Peyer's patch (tissue), 4 donors: ENCODE measurements around the gene PARVB. TPM values are rescaled to one million over a fixed set of nuclear protein-coding genes. Genes with fewer than 3 reads are reported as not detected.
A peak's percentile ranks its signal among the peaks of the same experiment; 100 is the strongest.

Experiments
- DNase-seq, 3 donors: peaks; one replicate each; pipeline ENCODE4 v3.0.0-alpha.2; 2017 to 2019
- H3K27ac ChIP-seq, 4 donors: fragments of 200-600 bp; sonication (generic); one replicate each; pipeline ENCODE4 v1.5.1; 2016 to 2019
- H3K27me3 ChIP-seq, 2 donors: fragments of 200-600 bp; sonication (generic); one replicate each; pipeline ENCODE4 v1.5.1; 2019
- H3K36me3 ChIP-seq, 3 donors: fragments of 200-600 bp; sonication (generic); one replicate each; pipeline ENCODE4 v1.5.1; 2016 to 2019
- H3K4me1 ChIP-seq, 4 donors: fragments of 200-600 bp; sonication (generic); one replicate each; pipeline ENCODE4 v1.5.1; 2016 to 2019
- H3K4me3 ChIP-seq, 4 donors: fragments of 200-600 bp; sonication (generic); 1 replicate in 3 of 4; 2 replicates in 1 of 4; pipeline ENCODE4 v1.5.1; 2016 to 2019; ENCODE audit warnings: mild to moderate bottlenecking in 1 of 4
- H3K9me3 ChIP-seq, 4 donors: fragments of 200-600 bp; sonication (generic); one replicate each; pipeline ENCODE4 v1.5.1; 2016 to 2019; ENCODE audit warnings: mild to moderate bottlenecking in 1 of 4
- POLR2A ChIP-seq, 2 donors: fragments of 450-650 bp; IDR thresholded peaks; one replicate each; pipeline ENCODE4 v1.5.1; 2017; ENCODE audit warnings: antibody characterized with exemption in 2 of 2, mild to moderate bottlenecking in 2 of 2, moderate library complexity in 2 of 2
- total RNA-seq, 4 donors: library from RNA; depleted of rRNA; stranded (reverse); fragments of >200 nt; gene quantifications; one replicate each; pipeline ENCODE4 v1.1.0, GENCODE V29; 2016
- TF ChIP-seq, protein P1 (sequence below), 6 experiments: fragments of 450-650 bp in 4 of 6; fragments of 200-600 bp in 2 of 6; sonication (generic) in 1 of 6; IDR thresholded peaks; one replicate each; pipeline ENCODE4 v1.5.1; 2017 to 2019; ENCODE audit warnings: antibody characterized with exemption in 6 of 6, mild to moderate bottlenecking in 3 of 6, moderate library complexity in 1 of 6

The PARVB gene
- total RNA-seq, 4 donors from 2014 or later, result 1.8 to 71.8 (median 7.7) TPM

DNA sequence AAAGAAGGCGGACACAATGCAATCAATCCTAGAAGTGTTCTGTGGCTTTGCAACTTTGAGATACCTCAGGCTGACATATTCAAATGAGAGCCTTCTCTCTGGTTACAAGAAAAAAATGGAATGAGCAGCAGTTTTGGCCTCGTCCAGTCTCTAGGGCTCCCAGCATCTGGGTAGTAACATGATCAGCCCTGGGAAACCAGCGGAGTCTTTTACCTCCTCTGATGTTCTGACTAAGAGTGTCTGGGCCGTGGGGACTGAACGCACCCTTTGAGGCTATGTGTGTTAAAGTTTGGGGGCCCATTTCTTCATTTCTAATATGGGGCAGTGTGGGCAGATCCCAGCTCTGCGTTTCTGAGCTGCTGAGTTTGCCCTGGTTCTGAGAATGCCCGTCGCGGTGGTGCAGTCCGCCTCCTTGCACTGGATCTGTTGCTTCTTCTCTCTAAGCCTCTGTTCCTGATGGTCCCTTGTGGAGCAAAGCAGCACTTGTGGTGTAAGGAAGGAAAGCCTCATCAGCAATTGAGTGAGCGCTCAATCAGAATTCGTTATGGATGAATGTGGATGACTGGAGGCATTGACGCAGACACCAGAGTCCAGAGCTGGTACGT is 8.1 kb downstream of the PARVB start:
- Histone ChIP-seq H3K27ac (peak overlapping the region in 1 of 4 donors; percentile 26), H3K9me3 (no peaks in the 10 kb centered on the region), H3K4me3 (no peak overlapping the region), H3K27me3 (no peaks in the 10 kb centered on the region), H3K36me3 (no peaks in the 10 kb centered on the region), H3K4me1 (peaks cover 0 to 4% (median 2%) of the 10 kb centered on the region in 4 donors)
- no peak for TF ChIP-seq POLR2A (IDR thresholded peaks at IDR 0.05)
- TF ChIP-seq, protein P1, sequence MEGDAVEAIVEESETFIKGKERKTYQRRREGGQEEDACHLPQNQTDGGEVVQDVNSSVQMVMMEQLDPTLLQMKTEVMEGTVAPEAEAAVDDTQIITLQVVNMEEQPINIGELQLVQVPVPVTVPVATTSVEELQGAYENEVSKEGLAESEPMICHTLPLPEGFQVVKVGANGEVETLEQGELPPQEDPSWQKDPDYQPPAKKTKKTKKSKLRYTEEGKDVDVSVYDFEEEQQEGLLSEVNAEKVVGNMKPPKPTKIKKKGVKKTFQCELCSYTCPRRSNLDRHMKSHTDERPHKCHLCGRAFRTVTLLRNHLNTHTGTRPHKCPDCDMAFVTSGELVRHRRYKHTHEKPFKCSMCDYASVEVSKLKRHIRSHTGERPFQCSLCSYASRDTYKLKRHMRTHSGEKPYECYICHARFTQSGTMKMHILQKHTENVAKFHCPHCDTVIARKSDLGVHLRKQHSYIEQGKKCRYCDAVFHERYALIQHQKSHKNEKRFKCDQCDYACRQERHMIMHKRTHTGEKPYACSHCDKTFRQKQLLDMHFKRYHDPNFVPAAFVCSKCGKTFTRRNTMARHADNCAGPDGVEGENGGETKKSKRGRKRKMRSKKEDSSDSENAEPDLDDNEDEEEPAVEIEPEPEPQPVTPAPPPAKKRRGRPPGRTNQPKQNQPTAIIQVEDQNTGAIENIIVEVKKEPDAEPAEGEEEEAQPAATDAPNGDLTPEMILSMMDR (IDR thresholded peaks at IDR 0.05), result no peak
- DNase-seq, result no peak

DNA sequence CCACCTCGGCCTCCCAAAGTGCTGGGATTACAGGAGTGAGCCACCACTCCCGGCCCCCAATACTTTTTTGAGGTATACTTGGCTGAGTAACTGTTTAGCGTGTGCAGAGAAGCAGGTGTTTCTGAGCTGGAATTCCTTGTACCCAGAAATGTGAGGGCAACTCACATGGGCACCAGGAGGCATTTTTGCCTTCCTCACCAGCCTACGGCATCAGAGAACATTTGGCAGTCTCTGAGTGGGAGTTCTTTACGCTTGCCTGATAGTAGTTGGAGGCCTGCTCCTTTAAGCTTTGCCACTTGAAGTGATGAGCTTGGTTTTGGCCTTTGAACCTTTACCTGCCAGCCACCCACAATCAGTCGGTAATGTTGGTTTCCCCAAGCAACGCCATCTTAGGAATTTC is 9.2 kb downstream of the PARVB start:
- DNase-seq, result no peak

DNA sequence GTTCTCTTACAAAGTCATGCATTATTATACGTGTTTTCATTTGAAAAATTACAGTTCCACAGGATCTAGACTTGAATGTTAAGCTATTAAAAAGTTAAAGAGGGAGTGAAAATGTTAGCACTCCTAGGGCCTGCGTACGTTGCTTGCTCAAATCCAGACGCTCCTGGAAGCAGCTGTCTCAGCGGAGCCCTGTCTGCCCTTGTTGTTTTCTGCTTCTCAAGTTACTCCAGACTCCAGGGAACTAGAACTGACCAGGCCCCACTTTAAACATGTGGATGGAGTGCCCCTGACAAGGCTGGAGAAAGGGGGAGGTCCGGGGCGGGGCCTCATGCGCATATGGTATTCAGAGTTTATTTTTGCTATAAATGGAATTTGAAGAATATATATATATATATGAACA is 9.6 kb downstream of the PARVB start:
- Histone ChIP-seq H3K9me3 (no peaks in the 10 kb centered on the region), H3K36me3 (no peaks in the 10 kb centered on the region), H3K4me3 (no peak overlapping the region), H3K27me3 (no peaks in the 10 kb centered on the region), H3K27ac (no peak overlapping the region), H3K4me1 (peaks cover 0 to 6% (median 0%) of the 10 kb centered on the region in 4 donors)
- no peak for TF ChIP-seq POLR2A (IDR thresholded peaks at IDR 0.05)
- TF ChIP-seq, protein P1 (IDR thresholded peaks at IDR 0.05), result no peak
- no peak for DNase-seq

More for the DNA sequence above, 9.2 kb downstream of the PARVB start:
- H3K36me3 ChIP-seq, result no peaks in the 10 kb centered on the region
- no peak for TF ChIP-seq POLR2A (IDR thresholded peaks at IDR 0.05)
- TF ChIP-seq, protein P1 (IDR thresholded peaks at IDR 0.05), result no peak
- no peaks in the 10 kb centered on the region for H3K27me3 ChIP-seq
- H3K27ac ChIP-seq, result no peak overlapping the region
- H3K9me3 ChIP-seq, result no peaks in the 10 kb centered on the region
- H3K4me1 ChIP-seq, result peaks cover 0 to 6% (median 0%) of the 10 kb centered on the region in 4 donors
- H3K4me3 ChIP-seq, result no peak overlapping the region

DNA sequence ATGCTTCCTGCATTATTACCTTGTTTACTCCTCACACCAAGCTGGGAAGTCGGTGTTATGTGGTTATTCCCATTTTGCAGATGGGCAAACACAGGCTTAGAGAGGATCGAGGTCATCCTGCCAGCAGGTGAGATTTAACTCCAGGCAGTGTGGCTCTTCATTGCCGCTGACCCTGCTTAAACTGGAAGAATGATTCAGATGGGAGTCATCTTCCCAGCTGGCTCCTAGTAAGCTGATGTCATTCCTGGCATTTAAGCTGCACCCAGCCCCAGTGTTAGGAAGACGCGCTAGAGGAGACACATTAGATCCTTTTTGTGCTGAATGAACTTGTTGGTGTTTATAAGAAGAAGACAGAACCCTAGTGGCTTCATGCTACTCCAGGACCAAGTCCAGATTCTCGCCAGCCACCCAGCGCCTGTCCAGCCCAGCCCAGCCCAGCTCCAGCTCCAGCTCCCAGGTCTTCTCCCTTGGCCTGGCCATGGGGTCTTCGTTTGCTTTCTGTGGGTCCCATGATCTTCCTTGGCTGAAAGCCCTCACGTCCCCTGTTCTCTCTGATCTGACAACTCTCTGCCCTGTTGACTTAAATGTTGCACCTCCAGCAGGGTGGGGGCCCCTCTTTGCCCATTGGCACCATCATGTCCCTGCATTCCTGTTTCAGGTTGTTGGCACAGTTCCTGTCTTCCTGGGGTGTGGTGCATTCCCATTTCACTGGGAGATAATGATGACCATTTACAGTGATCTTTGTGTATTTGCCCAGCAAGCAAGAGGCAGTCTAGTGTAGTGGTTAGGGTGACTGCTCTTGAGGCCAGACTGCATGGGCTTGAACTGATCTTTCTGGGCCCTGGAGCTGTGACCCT is 13.6 kb downstream of the PARVB start:
- Histone ChIP-seq H3K4me3 (no peak overlapping the region), H3K27ac (peak overlapping the region in 1 of 4 donors; percentile 67), H3K9me3 (no peaks in the 10 kb centered on the region), H3K27me3 (no peaks in the 10 kb centered on the region), H3K36me3 (no peaks in the 10 kb centered on the region), H3K4me1 (peaks cover 0 to 6% (median 0%) of the 10 kb centered on the region in 4 donors)
- DNase-seq, result no peak
- TF ChIP-seq, protein P1 (IDR thresholded peaks at IDR 0.05), result no peak
- TF ChIP-seq POLR2A (IDR thresholded peaks at IDR 0.05), result no peak

DNA sequence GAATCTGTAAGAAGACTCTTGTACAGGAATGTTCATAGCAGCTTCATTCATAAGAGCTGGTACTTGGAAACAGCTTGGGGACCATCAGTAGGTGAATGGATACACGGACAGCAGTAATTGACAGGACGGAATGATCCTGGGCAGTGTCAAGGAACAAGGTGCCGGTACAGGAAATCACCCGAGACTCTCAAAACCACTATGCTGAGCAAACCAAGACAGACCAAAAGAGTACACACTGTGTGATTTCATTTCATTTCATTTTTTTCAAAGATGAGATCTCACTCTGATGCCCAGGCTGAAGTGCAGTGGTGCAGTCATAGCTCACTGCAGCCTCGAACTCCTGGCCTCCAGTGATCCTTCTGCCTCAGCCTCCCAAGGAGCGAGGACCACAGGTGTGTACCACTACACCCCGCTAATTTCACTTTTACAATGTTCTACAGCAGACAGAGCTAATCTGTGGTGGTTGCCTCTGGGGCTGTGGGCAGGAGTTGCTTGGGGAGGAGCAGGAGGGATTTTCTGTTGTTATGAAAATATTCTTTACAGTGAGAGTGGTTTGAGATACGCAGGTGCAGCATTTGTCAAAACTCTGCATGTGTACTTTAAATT is 15.6 kb downstream of the PARVB start:
- Histone ChIP-seq H3K36me3 (no peaks in the 10 kb centered on the region), H3K27ac (no peak overlapping the region), H3K9me3 (no peaks in the 10 kb centered on the region), H3K27me3 (no peaks in the 10 kb centered on the region), H3K4me1 (peaks cover 0 to 6% (median 0%) of the 10 kb centered on the region in 4 donors), H3K4me3 (no peak overlapping the region)
- TF ChIP-seq, protein P1 (IDR thresholded peaks at IDR 0.05), result no peak
- no peak for TF ChIP-seq POLR2A (IDR thresholded peaks at IDR 0.05)
- no peak for DNase-seq
